ENCODE measurements around the gene PACRG. TPM values are rescaled to one million over a fixed set of nuclear protein-coding genes. Genes with fewer than 3 reads are reported as not detected.

PACRG gene
- total and polyA plus RNA-seq, 10 of the 15 experiments (the other 5 are each of a cell fraction or from before 2014, with no cell fraction given) = not detected

- no peak for TF ChIP-seq POLR2AphosphoS2 (IDR thresholded peaks at IDR 0.05; ENCODE audit: low read depth, low read length)
Observed at GRCh38 chr6:162873537-162873936, 145.8 kb downstream of the PACRG start (continued).

DNA sequence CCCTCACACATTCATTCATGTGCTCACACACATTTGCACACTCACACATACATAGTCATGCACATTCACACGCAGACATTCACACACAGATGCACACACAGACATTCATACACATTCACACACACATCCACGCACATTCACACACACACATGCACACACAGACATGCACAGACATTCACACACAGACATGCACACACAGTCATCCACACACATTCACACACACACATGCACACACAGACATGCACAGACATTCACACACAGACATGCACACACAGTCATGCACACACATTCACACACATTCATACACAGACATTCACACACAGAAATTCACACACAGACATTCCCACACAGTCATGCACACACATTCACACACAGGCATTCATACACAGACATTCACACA lies 147.3 kb downstream of the PACRG start:
- FAIRE-seq = peak; percentile 84
- no peaks in the 10 kb centered on the region for H3K9me3 ChIP-seq (replicated peaks; ENCODE audit: control insufficient read depth, insufficient read depth, low read length)
- ChIA-PET POLR2A (no interaction called here), CTCF (no interaction called here), RAD21 (ENCODE audit: unreplicated experiment) (no interaction called here), SMC1A (ENCODE audit: uncharacterized antibody, unreplicated experiment) (no interaction called here)
- no TSS peak for BruUV-seq (replicated peaks)
- no peaks in the 10 kb centered on the region for H3K79me2 ChIP-seq (ENCODE audit: control insufficient read depth, insufficient read depth, low read length)
- TF ChIP-seq, protein P1, sequence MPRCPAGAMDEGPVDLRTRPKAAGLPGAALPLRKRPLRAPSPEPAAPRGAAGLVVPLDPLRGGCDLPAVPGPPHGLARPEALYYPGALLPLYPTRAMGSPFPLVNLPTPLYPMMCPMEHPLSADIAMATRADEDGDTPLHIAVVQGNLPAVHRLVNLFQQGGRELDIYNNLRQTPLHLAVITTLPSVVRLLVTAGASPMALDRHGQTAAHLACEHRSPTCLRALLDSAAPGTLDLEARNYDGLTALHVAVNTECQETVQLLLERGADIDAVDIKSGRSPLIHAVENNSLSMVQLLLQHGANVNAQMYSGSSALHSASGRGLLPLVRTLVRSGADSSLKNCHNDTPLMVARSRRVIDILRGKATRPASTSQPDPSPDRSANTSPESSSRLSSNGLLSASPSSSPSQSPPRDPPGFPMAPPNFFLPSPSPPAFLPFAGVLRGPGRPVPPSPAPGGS (IDR thresholded peaks at IDR 0.05; ENCODE audit: borderline replicate concordance, insufficient read depth, low read depth, low read length, poor library complexity, severe bottlenecking) = peak; percentile 7
- no peak for TF ChIP-seq RELA (IDR thresholded peaks at IDR 0.05; ENCODE audit: borderline replicate concordance, partially characterized antibody)
- H3K27ac ChIP-seq (ENCODE audit: control insufficient read depth, insufficient read depth) = no peak overlapping the region
- no peak overlapping the region for H3K9ac ChIP-seq (ENCODE audit: control insufficient read depth, insufficient read depth, low read length)
- no peaks in the 10 kb centered on the region for H3K36me3 ChIP-seq (ENCODE audit: control insufficient read depth in 2 of 2, insufficient read depth in 2 of 2, low read length in 1 of 2)
- 5% methylated on average over 2 of the region's 2 CpGs for WGBS (ENCODE audit: insufficient coverage, insufficient replicate concordance, low lambda C conversion rate, missing lambda C conversion rate)
- in situ Hi-C loops (cut with MboI) = no loop called here
- H3K27me3 ChIP-seq (replicated peaks in 1 of 2; ENCODE audit: control insufficient read depth in 2 of 2, insufficient read depth in 2 of 2, low read length in 1 of 2) = no peaks in the 10 kb centered on the region
- no peak overlapping the region for H3K4me3 ChIP-seq
- H3K4me1 ChIP-seq (ENCODE audit: control insufficient read depth, insufficient read depth, low read length) = no peaks in the 10 kb centered on the region
- DNase-seq (ENCODE audit: low read depth, low spot score) = no peak
- intact Hi-C loops (cut with micrococcal nuclease; ENCODE audit: unreplicated experiment) = no loop called here
- no peak overlapping the region for H3K4me2 ChIP-seq (ENCODE audit: control insufficient read depth, insufficient read depth)
- no peak overlapping the region for H2AFZ ChIP-seq (ENCODE audit: control insufficient read depth, low read depth, low read length)
- ATAC-seq = no peak
- H4K20me1 ChIP-seq (ENCODE audit: control insufficient read depth, insufficient read depth) = no peaks in the 10 kb centered on the region
